Erythroblast (primary cell): Measurements from ENCODE around the gene DYDC2.
"Not testable (repeated sequence)": the region's sequence is repeated elsewhere in the genome, so short reads cannot be mapped to it uniquely, and the experiment has no call there.

Source experiments
- DNase-seq, 2 experiments: peaks; one replicate each; lab custom pipeline; 2025; lab: John Stamatoyannopoulos, UW
- GATA1 ChIP-seq: IDR thresholded peaks from 2 replicates; pipeline ENCODE4 v1.6.1; 2011; ENCODE audit warnings: low read depth, mild to moderate bottlenecking, control low read depth, low read length, moderate library complexity
- POLR2A ChIP-seq: IDR thresholded peaks from 2 replicates; pipeline ENCODE4 v1.6.1; 2011; ENCODE audit warnings: mild to moderate bottlenecking, low read length

DYDC2 gene

DNA sequence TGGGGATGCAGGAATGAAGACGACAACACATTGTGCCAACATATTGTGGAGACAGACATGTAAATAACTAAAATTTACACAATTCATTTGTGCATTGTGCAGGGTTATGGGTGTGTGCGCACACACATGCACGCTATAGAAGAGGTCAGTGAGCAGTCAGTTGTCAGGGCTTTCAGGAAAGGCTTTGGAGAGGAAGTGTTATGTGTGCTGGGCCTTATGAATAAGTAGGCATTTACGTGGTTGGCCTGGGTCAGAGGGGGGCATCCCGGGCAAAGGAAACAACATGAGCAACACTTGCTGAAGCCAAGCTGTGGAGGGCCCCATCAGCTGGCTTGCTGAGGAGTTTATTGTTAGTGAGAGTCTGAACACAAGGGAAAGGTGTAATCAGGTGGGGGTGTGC, 55.9 kb downstream of the DYDC2 start:
- no peak for TF ChIP-seq GATA1
- no peak for TF ChIP-seq POLR2A
- DNase-seq, result no peak

GRCh38 chr10:80413271-80413996, 56.9 kb downstream of the DYDC2 start:
- peak; percentile 25 to 31 for DNase-seq
- TF ChIP-seq GATA1, result no peak
- TF ChIP-seq POLR2A, result no peak

DNA sequence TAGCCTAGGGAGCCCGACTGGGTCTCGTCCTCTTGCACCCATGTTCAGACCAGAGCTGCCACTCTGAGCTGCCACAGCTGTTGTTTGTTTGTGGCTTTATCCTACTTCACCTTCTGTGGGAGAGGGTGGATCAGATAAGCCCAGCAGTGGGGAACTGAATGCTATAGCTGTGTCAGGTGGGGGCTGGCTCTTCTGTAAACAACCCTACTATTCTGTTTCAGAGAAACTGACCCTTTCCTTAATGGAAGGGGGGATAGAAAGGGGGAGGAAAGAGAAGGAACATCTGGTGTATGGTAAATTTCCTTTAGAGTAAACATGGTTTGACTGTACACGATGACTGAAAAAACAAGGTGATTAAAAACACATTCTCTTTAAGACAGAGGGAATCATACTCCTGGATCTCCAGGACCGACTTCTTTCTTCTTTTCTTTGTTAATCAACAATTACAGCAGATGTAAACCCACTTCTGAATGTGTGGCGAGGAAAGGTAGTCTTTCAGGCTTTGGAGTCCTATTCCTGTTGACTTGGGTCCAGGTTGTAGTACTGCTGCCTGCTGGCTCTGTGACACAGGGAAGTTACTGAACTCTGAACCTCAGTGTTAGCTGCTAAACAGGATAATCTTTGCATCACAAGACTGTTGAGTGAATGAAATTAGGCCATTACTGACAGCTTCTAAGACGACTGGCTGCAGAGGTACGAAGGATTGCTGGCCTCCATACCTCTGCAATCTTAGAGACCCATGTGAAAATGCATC, 57.7 kb downstream of the DYDC2 start:
- TF ChIP-seq POLR2A (no peak), GATA1 (no peak)
- DNase-seq, result peak; percentile 52 to 74

DNA sequence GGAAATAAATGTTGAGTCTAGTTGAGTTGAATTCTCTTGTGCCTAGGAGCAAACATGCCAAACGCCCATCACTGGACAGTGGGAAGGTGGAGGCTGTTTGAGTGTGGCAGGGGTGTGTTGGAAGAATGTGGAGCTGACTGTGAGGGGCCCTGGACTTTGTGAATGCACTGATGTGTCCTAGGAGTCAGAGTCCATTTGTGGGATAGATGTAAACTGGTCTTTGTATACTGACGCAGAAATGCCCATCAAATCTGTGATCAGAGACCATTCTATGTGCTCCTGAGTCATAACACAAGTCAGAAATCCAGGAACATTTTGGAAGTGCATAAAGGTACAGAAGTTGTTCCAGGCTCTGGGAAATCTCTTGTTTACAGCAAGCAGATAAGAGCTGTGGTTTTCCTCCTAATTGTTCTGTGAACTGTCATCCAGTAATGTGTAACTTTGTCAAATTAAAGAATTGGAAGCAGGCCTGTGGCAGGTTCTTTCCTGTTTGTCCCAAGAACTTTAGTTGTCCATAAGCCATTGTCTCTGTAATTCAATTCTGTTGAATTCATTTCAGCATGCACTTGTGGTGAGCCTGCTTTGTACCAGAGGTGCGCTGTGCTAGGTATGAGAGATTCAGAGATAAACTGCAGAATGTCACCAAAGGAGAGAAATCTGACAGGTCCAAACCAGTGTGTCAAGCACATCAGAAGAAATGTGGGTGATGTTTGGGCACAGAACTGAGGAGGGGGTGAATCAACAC, 59.3 kb downstream of the DYDC2 start:
- no peak for TF ChIP-seq POLR2A
- no peak for TF ChIP-seq GATA1

DNA sequence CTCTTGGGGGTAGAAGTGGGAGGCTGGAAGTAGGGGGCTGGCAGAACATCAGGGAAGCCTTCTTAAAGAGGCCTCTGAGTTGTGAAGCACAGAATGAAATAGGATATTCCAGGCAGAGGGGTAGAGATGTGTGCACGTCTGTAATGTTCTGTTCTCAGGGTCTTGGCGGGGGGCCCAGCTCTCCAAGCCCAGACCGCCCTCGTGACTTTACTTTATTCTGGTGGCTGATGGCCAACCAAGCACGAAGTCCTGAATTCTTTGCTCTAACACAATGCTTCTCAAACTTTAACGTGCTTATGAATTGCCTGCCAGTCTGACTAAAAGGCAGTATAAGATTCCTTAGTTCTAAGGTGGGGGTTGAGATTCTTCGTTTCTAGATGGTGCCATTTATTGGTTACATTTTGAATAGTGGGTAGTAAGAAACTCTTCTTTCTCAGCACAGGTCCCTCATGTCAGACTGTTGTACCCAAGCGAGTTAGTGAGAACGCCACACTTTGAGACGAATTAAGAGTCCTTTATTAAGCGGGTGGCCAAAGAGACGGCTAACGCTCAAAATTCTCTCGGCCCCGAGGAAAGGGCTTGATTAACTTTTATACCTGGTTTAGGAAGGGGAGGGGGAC, 60.0 kb downstream of the DYDC2 start:
- TF ChIP-seq GATA1 (no peak), POLR2A (no peak)
- no peak for DNase-seq

More for the DNA sequence above, 59.3 kb downstream of the DYDC2 start:
- DNase-seq, result no peak

- not testable (repeated sequence) for DNase-seq
Measured at GRCh38 chr10:80417256-80417655, 60.7 kb downstream of the DYDC2 start.
